ENCODE measurements around the gene VEZT.
"Not testable (repeated sequence)": the region's sequence is repeated elsewhere in the genome, so short reads cannot be mapped to it uniquely, and the experiment has no call there.

VEZT gene, protein sequence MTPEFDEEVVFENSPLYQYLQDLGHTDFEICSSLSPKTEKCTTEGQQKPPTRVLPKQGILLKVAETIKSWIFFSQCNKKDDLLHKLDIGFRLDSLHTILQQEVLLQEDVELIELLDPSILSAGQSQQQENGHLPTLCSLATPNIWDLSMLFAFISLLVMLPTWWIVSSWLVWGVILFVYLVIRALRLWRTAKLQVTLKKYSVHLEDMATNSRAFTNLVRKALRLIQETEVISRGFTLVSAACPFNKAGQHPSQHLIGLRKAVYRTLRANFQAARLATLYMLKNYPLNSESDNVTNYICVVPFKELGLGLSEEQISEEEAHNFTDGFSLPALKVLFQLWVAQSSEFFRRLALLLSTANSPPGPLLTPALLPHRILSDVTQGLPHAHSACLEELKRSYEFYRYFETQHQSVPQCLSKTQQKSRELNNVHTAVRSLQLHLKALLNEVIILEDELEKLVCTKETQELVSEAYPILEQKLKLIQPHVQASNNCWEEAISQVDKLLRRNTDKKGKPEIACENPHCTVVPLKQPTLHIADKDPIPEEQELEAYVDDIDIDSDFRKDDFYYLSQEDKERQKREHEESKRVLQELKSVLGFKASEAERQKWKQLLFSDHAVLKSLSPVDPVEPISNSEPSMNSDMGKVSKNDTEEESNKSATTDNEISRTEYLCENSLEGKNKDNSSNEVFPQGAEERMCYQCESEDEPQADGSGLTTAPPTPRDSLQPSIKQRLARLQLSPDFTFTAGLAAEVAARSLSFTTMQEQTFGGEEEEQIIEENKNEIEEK

DNA sequence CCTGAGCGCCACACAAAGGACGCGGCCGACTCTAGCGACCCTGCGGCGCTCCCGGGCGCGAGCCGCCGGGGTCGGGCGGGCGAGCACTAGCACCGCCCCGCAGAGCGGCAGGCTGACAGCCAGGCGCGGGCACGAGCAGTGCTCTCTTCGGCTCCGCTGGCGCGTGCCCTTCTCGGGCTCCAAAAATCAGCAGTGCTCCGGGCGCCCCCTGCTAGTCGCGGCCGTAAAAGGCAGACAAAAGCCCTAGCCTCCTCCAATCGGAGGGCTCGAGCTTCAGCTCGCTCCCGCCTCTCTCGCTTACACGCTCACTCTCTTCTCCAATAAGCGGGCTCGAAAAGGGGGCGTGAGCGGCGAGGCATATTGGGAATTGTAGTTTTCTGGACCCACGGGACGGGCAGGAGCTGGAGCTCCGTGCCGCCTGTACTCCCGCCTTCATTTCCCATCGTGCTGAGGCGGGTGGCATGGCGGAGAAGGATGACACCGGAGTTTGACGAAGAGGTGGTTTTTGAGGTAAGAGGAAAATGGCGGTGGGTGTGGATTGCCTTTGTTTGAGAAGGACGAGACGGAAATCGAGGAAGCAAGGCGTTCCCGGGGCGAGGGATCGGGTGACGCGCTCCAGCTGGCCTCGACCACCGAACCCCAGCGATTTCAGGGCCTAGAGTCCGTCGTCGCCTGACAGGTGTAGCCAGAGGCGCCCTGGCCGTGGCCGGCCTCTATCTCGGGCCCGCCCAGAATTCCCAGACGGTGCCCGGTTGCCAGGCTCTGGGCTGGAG lies at the start of gene VEZT, which contains the start of gene FGD6:
Gene VEZT, plus strand, starts transcription at position 431 of the 773 bp plus-strand sequence. Its CDS starts 44 bp downstream, at position 475.
Gene FGD6, minus strand, starts transcription at position 91 of the 773 bp plus-strand sequence. CDS start 227 bp downstream, outside the sequence.
- DNase-seq (ENCODE audit: low read depth in 2 of 2): peak; percentile 92 to 94

DNA sequence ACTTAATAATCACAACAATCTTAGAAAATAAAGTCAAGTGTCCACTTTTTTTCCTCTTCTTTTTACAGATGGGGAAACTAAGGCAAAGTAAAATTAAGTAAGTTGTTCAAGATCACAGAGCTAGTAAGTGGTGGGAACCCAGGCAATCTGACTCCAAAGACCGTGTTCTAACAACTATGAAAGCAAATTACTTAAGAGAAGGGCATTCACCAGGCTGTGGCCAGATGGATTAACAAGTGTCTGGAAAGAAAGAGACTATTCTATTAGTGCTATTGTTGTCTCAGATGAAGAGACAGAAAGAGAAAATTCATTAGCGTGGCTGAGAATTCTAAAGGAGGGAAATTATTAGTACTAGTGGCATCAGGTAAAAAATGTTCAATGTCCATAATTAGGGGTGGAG lies 48.9 kb upstream of the VEZT start:
- no peak for DNase-seq (ENCODE audit: low read depth in 2 of 2)

DNA sequence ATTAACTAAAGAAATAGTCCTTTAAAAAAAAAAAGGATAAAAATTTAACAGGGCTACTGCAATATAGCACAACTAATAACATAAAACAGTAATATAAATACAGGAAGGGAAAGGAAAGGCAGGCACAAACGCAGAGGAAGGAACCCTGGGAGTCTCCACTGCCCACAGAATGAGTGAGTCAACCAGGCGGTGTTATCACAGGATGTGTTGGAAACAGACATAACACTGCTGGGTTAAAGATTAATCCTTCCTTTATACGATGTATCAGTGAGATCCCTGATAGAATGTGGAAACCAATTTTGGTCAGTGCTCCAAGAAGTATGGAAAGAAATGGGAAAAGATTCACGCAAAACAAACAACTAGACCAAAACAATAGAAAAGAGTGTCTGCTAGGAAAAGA lies 48.2 kb upstream of the VEZT start:
- no peak for DNase-seq (ENCODE audit: low read depth in 2 of 2)

DNA sequence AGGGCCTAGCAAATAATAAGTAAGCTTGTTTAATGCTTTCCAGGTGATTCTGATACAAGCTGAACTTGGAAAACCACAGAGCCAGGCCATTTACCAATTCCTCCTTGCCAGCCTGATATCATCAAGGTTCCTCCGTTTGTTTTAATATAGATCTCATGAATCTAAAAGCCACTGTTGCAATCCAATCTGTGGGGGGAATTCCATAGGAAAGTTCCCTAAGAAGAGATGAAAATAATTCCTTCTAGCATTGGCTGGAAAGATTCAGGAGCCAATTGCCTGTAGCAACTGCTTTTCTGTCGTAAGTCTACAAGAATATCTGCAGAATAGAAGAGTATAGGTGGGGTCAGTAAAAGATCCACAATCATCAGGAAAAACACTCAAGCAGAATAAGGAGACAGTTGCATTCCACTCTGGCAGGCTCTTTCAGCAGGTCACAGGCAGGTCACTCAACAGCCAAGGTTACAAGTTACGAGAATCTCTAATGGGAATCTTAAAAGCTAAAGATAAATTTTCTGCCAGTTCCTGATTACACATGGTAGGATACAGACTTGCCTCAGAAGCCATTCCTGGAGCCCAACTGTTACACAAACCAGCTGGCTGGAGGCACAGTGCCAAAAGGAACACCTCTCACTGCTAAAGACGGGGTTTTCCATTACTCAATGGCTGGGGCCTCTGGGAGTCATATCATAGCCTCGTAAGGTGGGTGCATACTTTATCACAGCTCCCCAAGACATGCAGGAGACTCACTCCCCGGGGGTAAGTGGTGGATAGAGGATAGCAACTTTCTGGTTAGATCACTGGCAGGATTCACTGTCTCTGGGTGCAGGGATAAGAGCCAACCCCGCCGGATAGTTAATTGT lies 44.0 kb upstream of the VEZT start:
- no peak for DNase-seq (ENCODE audit: low read depth in 2 of 2)

DNA sequence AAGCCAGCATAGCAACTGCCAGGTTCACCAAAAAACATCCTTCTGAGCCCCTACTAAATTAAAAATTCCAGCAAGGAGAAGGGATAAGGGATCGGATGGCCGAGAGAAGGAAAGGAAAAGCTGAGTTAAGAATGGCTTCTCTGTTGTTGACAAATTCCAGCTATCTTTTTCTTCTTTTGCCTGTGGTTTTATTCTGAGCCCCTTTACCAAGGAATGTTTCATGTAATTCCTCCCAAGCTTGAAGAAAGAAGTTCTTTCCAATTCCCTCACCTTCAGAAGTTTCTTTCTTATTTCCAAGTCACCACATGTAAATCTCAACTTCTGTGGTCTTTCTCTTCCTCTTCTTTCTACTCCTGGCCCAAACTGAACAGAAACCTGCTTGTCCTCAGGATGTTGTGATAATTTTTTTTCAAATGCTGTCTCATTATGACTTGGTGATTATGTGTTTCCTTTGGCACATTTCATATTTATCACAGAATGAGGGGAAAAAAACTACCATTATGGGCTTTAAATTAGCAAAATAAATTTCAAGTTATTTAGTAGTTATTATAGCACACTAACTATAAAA lies 40.3 kb upstream of the VEZT start:
- no peak for DNase-seq (ENCODE audit: low read depth in 2 of 2)

DNA sequence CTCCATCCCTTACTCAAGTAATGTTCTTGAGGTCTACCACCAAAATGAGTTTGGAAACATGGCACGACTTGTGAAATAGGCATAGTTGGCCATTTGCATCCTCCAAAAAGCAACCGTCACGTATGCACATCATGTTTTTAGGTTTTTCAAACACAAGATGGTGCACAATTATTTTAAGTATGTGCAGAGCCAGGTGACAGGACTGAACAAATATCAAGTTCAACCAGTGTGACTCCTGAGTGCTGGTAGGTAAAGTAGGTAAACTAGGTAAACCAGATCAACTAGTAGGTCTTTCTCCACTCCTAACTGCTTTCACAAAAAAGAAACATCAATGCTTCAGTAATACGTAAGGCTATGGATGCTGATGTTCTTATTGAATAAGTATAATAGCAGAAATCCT lies 39.5 kb upstream of the VEZT start:
- no peak for DNase-seq (ENCODE audit: low read depth in 2 of 2)

DNA sequence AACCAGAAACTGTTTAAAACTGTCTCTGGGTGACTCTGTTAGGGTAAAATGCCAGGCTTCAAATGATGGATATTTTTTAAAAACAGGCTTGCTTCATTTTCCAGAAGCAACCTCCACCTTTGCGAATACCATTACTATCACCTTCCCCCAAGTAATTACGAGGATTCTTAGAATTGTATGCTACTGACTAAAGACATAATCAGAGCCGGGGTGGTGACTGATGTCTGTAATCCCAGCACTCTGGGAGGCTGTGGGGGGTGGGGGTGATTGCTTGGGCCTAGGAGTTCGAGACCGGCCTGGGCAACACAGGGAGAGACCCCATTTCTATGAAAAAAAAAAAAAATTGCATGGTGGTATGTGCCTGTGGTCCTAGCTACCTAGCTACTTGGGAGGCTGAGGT lies 38.6 kb upstream of the VEZT start:
- DNase-seq (ENCODE audit: low read depth in 2 of 2): no peak

DNA sequence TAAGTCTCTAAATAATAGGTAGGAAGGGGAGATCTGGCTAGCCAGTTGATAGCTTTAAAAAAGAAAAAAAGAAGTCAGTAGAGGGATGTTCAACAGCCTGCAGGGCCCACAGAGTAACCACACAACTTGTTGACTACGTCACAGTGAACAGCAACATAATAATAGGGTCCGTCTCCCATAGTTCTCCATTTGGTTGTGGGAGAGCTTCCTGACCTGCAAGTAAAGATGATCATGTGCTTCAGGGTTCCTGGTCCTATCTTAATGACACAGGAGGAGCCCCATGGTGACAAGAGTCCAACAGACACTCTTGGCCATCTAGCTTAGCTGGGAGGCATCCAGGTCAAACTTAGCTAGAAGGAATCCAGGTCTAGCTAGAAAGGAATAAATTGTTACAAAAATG lies 36.5 kb upstream of the VEZT start:
- DNase-seq (ENCODE audit: low read depth in 2 of 2): no peak

DNA sequence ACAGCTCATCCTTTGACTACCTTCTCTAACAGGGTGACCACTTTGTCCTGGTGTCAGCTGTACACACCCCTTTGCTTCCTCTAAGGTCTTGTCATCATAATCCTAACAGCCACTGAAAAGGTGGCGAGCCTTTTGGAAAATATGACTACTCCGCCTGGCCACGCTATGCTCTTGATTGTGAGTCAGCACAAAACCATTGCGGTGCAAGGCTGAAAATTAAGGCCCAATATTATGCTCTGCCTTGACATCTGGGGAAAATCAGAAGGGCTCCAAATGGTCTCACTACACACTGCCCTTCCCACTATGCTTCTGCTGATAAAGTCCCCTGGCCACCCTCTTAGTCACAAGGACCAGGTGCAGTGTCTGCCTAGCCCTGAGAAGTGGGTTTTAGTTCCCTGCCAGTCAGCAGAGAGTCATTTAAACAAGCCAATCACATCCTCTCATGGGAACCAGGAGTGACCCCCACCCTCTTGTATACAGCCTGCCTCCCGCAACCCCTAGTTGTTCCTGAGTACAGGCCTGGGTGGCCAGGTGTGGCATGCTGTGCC lies 34.7 kb upstream of the VEZT start:
- DNase-seq (ENCODE audit: low read depth in 2 of 2): no peak

DNA sequence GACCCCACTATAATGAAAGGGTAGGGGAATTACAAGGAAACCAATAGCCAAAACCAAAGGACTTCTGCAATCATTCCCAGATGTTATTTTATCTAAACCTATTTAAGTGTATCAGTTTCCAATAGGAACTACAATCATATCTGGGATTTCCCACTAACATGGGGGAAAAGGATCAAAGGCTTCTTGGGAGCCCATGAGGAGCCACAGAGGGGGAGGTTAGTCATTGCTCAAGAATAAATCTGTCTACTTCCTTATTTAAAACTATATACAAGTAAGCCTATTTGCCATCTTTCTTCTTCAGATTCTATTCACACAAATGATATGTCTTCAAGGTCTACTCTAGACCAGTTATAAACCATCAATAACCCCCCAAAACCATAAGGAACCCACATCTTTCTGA lies 33.5 kb upstream of the VEZT start:
- DNase-seq (ENCODE audit: low read depth in 2 of 2): no peak

DNA sequence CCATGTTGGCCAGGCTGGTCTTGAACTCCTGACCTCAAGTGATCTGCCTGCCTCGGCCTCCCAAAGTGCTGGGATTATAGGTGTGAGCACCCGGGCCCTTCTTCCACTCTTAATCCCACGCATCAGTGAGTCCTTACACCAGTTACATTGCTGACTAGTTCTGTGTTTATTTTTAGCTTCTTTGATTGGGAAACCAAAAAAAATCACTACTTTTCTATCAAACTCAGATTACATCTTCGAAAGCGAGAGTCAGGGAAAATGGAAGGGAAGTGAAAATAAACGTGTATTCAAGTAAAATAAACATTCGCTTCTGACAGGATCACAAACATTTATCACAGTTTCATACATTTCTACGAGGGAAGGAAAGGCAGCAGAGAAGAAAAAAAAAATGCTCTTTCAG lies 32.5 kb upstream of the VEZT start:
- no peak for DNase-seq (ENCODE audit: low read depth in 2 of 2)

DNA sequence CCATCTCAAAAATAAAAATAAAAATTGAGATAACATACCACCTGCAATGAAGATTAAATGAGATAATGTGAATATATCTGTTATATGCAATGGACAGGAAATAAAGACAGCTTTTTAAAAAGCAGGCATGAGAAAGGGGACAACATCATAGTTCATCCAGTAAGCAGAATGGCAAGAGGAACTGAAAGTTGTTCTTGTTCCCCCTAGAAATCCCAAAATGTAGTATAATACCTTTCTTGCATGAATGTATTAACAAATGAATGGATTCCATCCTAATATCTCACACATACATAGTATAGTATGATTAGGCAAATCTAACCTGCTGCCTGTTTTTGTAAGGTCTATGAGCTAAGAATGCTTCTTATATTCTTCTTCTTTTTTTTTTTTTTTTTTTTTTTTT lies 31.8 kb upstream of the VEZT start:
- no peak for DNase-seq (ENCODE audit: low read depth in 2 of 2)

DNA sequence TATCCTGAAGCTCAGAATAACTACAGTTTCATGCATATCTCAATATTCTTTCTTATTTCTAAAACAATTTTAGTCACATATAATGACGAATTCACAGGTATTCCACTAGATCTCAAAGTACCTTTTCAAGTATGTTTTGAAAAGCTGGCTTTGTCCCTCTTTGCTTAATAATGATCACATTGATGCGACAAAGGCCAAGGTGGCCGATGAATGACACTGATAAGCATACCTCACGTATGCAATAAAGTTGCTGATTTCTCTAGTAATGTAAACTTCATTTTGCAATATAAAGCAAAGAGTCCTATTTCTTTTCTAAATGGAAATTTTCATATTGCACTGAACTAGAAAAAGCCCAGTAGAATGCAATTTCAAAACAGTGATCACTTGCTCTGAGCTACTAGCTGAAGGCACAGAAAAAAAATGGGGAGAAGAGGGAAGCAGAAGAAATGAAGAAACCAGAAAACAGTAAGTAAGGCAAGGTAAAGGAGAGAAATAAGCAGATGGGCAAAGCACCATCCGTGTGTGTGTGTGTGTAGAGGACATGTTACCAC lies 29.7 kb upstream of the VEZT start:
- DNase-seq (ENCODE audit: low read depth in 2 of 2): no peak

DNA sequence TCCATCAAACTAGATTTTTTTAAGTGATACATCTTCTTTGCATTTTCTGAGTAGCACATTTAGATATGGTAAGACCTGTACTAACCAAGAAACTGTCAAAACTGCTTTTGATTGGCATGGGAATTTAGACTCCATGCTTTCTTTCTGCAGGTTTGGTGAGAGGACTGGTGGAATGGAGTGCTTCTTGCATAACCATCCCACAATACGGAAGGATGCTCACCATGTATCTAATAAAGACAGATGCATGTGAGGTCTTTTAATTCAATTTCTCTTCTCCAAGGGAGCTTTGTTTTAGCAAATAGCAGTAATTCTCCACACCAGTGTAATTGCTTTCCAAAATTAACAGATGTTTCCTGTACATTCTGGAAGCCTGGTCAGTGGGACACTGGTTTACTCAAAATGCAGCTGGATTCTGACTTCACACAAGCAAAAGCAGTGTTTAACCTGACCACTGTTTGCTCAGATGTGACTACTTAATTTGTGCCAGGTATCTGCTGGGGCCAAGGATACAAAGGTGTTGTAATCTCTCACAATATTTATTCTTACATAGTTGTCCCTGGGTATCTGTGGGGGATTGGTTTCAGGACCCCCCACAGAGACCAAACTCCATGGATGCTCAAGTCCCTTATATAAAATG lies 26.4 kb upstream of the VEZT start:
- no peak for DNase-seq (ENCODE audit: low read depth in 2 of 2)

DNA sequence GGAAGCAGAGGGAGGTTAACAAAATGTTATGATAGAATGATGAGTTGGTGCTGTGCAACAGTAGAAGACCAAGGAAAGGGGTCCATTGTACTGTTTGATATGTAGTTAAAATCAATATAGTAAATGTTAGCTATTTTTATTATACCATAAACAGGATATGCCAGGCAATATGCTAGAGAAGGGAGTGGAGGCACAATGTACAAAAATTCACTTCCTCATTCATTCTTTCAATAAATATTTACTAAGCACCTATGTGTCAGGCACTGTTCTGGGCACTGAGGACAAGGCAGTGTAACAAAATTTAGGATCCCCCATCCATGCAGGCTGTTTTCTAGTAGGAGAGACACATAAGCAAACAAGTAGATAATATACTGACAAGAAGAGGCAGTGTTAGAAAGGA lies 25.3 kb upstream of the VEZT start:
- no peak for DNase-seq (ENCODE audit: low read depth in 2 of 2)

DNA sequence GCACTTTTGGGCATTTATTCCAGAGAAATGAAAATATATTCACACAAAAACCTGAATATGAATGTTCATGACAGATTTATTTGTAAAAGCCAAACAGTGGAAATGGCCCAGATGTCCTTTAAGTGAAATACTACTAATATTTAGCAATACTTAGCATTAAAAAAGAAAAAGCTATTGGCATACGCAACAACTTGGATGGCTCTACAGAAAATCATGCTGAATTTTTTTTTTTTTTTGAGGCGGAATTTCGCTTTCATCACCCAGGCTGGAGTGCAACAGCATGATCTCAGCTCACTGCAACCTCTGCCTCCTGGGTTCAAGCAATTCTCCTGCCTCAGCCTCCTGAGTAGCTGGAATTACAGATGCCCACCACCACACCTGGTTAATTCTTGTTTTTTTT lies 24.5 kb upstream of the VEZT start:
- DNase-seq (ENCODE audit: low read depth in 2 of 2): no peak

DNA sequence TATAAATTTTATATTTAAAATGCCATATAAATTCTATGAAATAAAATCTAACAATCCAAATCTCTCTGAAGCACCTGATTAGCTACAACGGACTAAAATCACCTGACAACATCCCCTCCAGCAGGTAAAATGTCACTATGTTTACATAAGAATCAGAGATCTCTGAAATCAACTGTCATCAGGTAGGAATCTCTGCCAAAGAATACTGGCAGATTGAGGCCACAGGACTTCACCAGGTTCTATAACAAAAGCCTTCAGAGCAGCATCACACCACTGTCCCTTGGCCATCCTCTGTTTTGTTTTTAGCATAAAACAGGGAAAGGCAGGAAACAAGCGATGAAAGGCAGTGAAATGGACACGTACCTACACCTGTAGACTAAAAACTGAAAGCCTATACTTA lies 22.5 kb upstream of the VEZT start:
- DNase-seq (ENCODE audit: low read depth in 2 of 2): no peak

DNA sequence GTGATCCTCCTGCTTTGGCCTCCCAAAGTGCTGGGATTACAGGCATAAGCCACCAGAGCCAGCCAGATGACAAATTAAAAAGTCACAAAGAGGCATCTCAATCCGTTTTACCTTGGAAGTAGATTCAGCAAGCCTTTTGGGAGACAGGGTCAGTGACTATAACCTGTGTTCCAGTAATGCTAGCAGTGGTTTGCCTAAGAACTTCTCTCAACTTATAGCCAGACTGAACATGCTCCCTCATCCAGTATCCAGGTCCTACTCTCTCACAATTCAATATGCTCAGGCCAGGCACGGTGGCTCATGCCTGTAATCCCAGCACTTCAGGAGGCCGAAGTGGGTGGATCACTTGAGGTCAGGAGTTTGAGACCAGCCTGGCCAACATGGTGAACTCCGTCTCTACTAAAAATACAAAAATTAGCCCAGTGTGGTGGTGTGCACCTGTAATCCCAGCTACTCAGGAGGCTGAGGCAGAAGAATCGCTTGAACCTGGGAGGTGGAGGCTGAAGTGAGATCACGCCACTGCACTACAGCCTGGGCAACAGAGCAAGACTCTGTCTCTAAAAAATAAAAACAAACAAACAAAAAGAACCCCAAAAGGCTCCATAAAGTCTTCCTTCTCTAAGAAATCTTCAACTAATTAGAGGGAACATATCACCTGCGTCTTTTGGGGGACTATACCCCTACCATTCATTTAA lies 20.6 kb upstream of the VEZT start:
- not testable (repeated sequence) for DNase-seq (ENCODE audit: low read depth in 2 of 2)

DNA sequence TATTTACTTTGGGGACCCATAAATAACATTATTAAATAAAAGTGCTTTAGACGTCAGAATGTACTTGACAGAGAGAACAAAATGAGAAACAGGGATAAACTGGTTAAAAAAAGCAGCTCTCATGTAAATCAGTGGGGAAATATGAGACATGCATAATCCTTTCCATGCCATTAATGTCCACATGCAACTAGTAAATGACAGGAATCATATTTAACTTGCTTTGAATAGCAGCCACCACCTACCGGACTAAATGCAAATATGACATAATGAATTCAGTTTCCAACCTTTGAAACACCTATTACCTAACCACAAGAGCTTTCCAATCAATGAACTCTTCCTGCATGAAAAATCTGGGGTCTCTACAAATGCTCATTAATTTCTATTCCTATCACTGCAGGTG lies 20.0 kb upstream of the VEZT start:
- DNase-seq (ENCODE audit: low read depth in 2 of 2): no peak

Data from stimulated activated CD4-positive, alpha-beta T cell treated with anti-CD3 and anti-CD28 coated beads, Interleukin-1b, Interleukin-23, amount 100 ng/mL, for 4 hours (primary cell).